ENCODE measurements around the gene WFIKKN2.

The WFIKKN2 gene

DNA sequence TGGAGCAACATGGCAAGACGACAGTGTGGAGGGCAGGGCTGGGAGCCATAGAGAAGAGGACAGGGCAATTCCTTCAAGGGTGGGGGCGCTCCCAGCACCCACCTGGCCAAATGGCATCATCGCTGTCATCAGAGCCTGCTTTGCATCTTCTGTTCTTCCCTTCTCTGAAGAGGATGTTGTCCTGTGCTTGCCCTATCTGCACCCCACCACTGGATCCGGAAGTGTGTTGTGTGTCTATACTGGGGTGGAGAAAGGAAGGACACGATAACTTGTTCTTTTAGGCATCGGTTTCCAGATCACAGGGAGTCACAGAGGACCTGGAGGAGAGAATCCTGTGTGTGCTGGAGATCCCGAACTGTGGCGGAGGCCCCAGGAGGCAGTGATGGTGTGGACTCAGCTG, 42.4 kb upstream of the WFIKKN2 start:
- no peak overlapping the region for H3K27ac ChIP-seq
- no peaks in the 10 kb centered on the region for H3K4me1 ChIP-seq
- TF ChIP-seq, protein P1, sequence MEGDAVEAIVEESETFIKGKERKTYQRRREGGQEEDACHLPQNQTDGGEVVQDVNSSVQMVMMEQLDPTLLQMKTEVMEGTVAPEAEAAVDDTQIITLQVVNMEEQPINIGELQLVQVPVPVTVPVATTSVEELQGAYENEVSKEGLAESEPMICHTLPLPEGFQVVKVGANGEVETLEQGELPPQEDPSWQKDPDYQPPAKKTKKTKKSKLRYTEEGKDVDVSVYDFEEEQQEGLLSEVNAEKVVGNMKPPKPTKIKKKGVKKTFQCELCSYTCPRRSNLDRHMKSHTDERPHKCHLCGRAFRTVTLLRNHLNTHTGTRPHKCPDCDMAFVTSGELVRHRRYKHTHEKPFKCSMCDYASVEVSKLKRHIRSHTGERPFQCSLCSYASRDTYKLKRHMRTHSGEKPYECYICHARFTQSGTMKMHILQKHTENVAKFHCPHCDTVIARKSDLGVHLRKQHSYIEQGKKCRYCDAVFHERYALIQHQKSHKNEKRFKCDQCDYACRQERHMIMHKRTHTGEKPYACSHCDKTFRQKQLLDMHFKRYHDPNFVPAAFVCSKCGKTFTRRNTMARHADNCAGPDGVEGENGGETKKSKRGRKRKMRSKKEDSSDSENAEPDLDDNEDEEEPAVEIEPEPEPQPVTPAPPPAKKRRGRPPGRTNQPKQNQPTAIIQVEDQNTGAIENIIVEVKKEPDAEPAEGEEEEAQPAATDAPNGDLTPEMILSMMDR (IDR thresholded peaks at IDR 0.05) = no peak
- H3K4me3 ChIP-seq = no peak overlapping the region
- no peaks in the 10 kb centered on the region for H3K9me3 ChIP-seq
- intact Hi-C loops (cut with DNase I; ENCODE audit: low total_unique reads) = no loop called here
- no peaks in the 10 kb centered on the region for H3K36me3 ChIP-seq
- no peak for DNase-seq
- H3K27me3 ChIP-seq = peaks cover 0 to 4% of the 10 kb centered on the region in 2 donors

DNA sequence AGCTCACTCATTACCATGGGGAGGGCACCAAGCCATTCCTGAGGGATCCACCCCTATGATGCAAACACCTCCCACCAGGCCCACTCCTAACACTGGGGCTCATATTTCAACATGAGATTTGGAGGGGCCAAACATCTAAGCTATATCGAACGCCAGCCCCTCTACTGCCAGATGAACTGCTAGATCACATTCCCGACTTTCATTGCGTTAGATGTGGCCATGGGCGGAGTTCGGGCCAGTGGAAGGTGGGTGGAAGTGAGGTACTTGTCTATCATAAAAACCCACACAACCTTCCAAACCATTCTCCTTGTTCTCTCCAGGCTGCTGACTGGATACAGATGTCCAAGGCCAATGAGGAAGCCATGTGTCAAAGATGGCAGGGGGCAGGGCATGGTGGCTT, 41.0 kb upstream of the WFIKKN2 start:
- intact Hi-C loops (cut with DNase I; ENCODE audit: low total_unique reads) = no loop called here
- Histone ChIP-seq H3K9me3 (no peaks in the 10 kb centered on the region), H3K27me3 (no peaks in the 10 kb centered on the region), H3K4me1 (peaks cover 0 to 6% (median 0%) of the 10 kb centered on the region in 4 donors), H3K27ac (no peak overlapping the region), H3K36me3 (no peaks in the 10 kb centered on the region), H3K4me3 (no peak overlapping the region)
- DNase-seq = no peak
- TF ChIP-seq, protein P1 (IDR thresholded peaks at IDR 0.05) = no peak

DNA sequence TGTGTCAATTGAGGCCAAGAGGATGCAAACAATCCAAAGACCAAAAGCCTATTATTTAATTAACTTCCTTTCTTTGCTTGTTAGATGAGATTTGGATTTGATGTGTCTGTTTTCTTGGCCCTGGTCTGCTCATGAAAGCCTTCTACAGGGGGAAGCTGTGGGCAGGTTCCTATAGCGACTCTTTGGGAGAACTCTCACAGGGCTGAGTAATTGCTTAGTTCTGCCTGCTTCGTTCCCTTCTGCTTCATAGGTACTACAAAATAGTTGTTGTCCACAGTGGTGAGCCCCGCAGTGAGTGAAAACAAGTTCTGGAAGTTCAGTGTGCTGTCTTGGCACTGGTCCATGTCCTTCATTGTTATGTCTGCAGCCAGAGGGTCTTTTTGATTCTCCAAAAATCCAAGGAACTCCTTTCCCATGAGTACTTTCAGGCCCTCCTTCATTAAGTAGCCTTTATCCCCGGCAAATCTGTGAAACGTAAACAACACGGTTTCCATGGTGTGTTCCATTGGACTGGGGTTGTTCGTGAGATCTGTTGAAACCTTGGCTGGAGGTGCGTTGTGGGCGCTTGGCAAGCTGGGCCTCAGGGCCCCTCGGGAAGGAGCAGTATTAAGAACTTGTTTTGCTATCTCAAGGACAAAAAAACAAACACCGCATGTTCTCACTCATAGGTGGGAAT, 38.1 kb upstream of the WFIKKN2 start:
- TF ChIP-seq, protein P1 (IDR thresholded peaks at IDR 0.05) = no peak
- Histone ChIP-seq H3K27ac (no peak overlapping the region), H3K27me3 (no peaks in the 10 kb centered on the region), H3K4me1 (peaks cover 0 to 6% (median 0%) of the 10 kb centered on the region in 4 donors), H3K9me3 (no peaks in the 10 kb centered on the region), H3K4me3 (no peak overlapping the region), H3K36me3 (no peaks in the 10 kb centered on the region)
- intact Hi-C loops (cut with DNase I; ENCODE audit: low total_unique reads) = no loop called here
- no peak for DNase-seq

DNA sequence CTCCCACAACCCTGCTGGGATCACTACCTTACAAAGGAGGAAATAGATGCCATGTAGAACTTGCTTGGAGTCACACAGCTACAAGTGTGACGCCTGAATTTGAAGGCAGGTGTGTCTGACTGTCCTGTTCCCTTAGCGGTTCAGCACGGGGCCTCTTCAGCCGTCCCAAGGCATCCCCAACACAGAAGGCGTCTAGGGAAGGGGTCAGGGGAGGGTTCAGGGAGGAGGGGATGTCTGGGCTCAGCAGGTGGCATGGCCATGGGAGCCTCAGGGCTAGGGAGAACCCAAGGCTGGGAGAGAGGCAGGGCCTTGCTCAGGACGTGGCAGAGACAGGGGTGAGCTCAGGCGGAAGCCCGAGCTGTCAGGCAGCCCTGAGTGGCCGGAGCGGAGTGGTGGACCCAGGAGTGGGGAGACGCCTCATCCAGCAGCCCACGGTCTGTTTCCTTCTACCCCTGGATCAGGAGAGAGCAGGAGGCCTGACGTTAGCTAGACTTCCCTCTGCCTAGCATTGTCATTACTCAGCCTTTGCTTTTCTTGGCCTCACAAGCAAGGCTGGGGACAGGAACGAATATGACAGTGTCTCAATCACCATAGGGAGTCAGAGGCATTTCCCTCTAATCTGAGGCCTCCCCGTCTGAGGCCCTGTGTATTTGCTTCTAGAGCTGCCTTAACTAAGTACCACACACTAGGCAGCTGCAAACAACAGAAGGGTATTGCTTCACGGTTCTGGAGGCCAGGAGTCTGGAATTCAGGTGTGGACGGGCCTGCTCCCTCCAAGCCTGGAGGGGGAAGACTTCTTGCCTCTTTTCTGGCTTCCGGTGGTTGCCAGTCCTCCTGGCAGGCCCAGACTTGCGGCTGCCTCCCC, 36.7 kb upstream of the WFIKKN2 start:
- no peak overlapping the region for H3K4me3 ChIP-seq
- H3K9me3 ChIP-seq = no peaks in the 10 kb centered on the region
- TF ChIP-seq, protein P1 (IDR thresholded peaks at IDR 0.05) = no peak
- intact Hi-C loops (cut with DNase I; ENCODE audit: low total_unique reads) = no loop called here
- H3K36me3 ChIP-seq = no peaks in the 10 kb centered on the region
- H3K27me3 ChIP-seq = no peaks in the 10 kb centered on the region
- DNase-seq = no peak
- no peak overlapping the region for H3K27ac ChIP-seq
- H3K4me1 ChIP-seq = peaks cover 0 to 6% (median 0%) of the 10 kb centered on the region in 4 donors

DNA sequence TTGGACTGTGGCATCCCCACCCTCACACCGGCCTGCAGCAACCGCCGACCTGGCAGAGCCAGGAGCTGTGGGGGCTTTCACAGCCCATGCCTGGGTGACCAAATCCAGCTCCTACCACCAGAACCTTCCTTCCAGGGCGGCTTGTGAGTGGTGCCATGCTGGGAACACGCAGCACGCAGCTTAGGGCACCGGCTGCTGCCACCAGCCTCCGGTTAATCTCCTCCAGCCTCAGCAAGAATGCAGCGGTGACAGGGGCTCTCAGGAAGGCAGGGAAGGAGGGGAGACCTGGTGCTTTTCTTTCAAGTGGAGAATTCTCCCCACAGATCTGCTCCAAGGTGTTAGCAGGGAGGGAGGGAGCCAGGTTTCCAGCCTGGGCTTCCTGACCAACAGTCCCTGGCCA, 35.8 kb upstream of the WFIKKN2 start:
- Histone ChIP-seq H3K36me3 (no peaks in the 10 kb centered on the region), H3K4me1 (peaks cover 0 to 6% (median 0%) of the 10 kb centered on the region in 4 donors), H3K9me3 (no peaks in the 10 kb centered on the region), H3K27ac (no peak overlapping the region), H3K27me3 (no peaks in the 10 kb centered on the region), H3K4me3 (no peak overlapping the region)
- TF ChIP-seq, protein P1 (IDR thresholded peaks at IDR 0.05) = no peak
- DNase-seq = no peak
- intact Hi-C loops (cut with DNase I; ENCODE audit: low total_unique reads) = no loop called here
